ENCODE data around the gene MMRN1. TPM values are rescaled to one million over a fixed set of nuclear protein-coding genes. Genes with fewer than 3 reads are reported as not detected.

MMRN1 gene, protein sequence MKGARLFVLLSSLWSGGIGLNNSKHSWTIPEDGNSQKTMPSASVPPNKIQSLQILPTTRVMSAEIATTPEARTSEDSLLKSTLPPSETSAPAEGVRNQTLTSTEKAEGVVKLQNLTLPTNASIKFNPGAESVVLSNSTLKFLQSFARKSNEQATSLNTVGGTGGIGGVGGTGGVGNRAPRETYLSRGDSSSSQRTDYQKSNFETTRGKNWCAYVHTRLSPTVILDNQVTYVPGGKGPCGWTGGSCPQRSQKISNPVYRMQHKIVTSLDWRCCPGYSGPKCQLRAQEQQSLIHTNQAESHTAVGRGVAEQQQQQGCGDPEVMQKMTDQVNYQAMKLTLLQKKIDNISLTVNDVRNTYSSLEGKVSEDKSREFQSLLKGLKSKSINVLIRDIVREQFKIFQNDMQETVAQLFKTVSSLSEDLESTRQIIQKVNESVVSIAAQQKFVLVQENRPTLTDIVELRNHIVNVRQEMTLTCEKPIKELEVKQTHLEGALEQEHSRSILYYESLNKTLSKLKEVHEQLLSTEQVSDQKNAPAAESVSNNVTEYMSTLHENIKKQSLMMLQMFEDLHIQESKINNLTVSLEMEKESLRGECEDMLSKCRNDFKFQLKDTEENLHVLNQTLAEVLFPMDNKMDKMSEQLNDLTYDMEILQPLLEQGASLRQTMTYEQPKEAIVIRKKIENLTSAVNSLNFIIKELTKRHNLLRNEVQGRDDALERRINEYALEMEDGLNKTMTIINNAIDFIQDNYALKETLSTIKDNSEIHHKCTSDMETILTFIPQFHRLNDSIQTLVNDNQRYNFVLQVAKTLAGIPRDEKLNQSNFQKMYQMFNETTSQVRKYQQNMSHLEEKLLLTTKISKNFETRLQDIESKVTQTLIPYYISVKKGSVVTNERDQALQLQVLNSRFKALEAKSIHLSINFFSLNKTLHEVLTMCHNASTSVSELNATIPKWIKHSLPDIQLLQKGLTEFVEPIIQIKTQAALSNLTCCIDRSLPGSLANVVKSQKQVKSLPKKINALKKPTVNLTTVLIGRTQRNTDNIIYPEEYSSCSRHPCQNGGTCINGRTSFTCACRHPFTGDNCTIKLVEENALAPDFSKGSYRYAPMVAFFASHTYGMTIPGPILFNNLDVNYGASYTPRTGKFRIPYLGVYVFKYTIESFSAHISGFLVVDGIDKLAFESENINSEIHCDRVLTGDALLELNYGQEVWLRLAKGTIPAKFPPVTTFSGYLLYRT
- total RNA-seq: 100 to 1,000 TPM in 3 of 4 donors, 10 to 100 TPM in 1; 70.9 to 266 (median 156) TPM

- peak within 1 kb of the TSS; percentile 4 to 42 for H3K27ac ChIP-seq
- TF ChIP-seq, protein P1, sequence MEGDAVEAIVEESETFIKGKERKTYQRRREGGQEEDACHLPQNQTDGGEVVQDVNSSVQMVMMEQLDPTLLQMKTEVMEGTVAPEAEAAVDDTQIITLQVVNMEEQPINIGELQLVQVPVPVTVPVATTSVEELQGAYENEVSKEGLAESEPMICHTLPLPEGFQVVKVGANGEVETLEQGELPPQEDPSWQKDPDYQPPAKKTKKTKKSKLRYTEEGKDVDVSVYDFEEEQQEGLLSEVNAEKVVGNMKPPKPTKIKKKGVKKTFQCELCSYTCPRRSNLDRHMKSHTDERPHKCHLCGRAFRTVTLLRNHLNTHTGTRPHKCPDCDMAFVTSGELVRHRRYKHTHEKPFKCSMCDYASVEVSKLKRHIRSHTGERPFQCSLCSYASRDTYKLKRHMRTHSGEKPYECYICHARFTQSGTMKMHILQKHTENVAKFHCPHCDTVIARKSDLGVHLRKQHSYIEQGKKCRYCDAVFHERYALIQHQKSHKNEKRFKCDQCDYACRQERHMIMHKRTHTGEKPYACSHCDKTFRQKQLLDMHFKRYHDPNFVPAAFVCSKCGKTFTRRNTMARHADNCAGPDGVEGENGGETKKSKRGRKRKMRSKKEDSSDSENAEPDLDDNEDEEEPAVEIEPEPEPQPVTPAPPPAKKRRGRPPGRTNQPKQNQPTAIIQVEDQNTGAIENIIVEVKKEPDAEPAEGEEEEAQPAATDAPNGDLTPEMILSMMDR (IDR thresholded peaks at IDR 0.05): no peak
- TF ChIP-seq POLR2A (IDR thresholded peaks at IDR 0.05): peak in 1 of 2 donors; percentile 55
- H3K4me3 ChIP-seq: no peak within 1 kb of the TSS
- H3K27me3 ChIP-seq: peaks cover 0 to 3% of the 10 kb centered on the region in 2 donors
- no peaks in the 10 kb centered on the region for H3K9me3 ChIP-seq
- no peaks in the 10 kb centered on the region for H3K36me3 ChIP-seq
- intact Hi-C loops (cut with DNase I; ENCODE audit: low total_unique reads): no loop called here
- DNase-seq: no peak
- H3K4me1 ChIP-seq: no peaks in the 10 kb centered on the region
Observed at GRCh38 chr4:89894649-89895550, at the start of gene MMRN1. MMRN1 (plus strand) TSS chr4:89894854; CDS start chr4:89894972, 118 bp downstream.

DNA sequence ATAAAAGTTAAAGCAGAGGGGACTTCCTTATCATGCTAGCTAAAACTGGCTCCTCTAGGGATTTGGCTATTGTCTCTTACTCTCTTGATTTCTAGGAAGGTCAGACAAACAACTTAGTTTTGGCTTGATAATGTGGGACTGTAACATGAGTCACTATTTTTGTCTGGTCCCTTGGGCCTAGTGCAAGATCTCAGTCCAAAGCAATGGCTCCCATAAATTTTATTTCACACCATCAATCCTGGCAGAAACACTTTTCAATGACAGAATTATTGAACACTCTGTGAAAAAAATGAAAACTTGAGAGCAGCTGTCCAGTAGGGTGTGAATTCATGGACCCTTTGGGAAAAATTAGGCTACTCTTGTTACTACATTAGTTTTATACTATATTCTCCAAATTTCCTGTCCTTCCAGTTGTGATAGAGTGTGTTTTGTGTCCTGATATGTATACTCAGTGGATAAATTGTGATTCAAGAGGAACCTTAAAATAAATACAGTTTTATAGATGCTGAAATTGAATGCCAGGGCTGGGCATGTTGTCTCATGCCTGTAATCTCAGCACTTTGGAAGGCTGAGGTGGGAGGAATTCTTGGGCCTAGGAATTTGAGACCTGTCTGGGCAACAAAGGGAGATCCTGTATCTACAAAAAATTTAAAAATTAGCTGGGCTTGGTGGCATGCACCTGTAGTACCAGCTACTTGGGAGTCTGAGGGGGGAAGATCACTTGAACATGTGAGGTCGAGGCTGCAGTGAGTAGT, 46.9 kb upstream of the MMRN1 start:
- H3K4me1 ChIP-seq: no peaks in the 10 kb centered on the region
- H3K27me3 ChIP-seq: no peaks in the 10 kb centered on the region
- H3K27ac ChIP-seq: no peak overlapping the region
- intact Hi-C loops (cut with DNase I; ENCODE audit: low total_unique reads): no loop called here
- DNase-seq: no peak
- H3K36me3 ChIP-seq: no peaks in the 10 kb centered on the region
- no peak overlapping the region for H3K4me3 ChIP-seq
- TF ChIP-seq, protein P1 (IDR thresholded peaks at IDR 0.05): no peak
- TF ChIP-seq POLR2A (IDR thresholded peaks at IDR 0.05): no peak
- no peaks in the 10 kb centered on the region for H3K9me3 ChIP-seq

- Histone ChIP-seq H3K27ac (no peak overlapping the region), H3K4me1 (no peaks in the 10 kb centered on the region), H3K4me3 (no peak overlapping the region), H3K36me3 (no peaks in the 10 kb centered on the region), H3K9me3 (no peaks in the 10 kb centered on the region), H3K27me3 (no peaks in the 10 kb centered on the region)
- intact Hi-C loops (cut with DNase I; ENCODE audit: low total_unique reads): no loop called here
- no peak for DNase-seq
- TF ChIP-seq POLR2A (IDR thresholded peaks at IDR 0.05): no peak
- TF ChIP-seq, protein P1 (IDR thresholded peaks at IDR 0.05): no peak
Observed at GRCh38 chr4:89855236-89855635, 39.4 kb upstream of the MMRN1 start.

DNA sequence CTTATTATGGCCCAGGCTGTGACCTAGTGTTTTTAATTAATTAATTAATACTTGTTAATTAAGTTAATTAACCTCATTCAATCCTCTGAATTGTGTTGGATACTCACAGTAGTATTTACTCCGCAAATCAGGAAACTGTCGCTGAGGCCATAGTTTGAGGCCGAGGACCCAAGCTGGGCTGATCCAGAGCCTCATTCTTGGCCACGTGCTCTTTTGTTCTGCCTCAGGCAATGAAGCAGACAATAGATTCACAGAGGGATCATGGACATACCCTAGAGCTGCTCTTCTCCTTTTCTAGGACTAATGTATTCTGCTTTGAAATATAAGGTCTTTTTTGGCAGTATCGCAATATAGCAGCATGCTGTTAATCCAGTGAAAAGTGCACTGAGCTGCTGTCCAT, 33.7 kb upstream of the MMRN1 start:
- H3K4me3 ChIP-seq: no peak overlapping the region
- H3K27me3 ChIP-seq: no peaks in the 10 kb centered on the region
- DNase-seq: no peak
- no peak overlapping the region for H3K27ac ChIP-seq
- H3K36me3 ChIP-seq: no peaks in the 10 kb centered on the region
- no peaks in the 10 kb centered on the region for H3K9me3 ChIP-seq
- no peaks in the 10 kb centered on the region for H3K4me1 ChIP-seq
- no peak for TF ChIP-seq POLR2A (IDR thresholded peaks at IDR 0.05)
- TF ChIP-seq, protein P1 (IDR thresholded peaks at IDR 0.05): no peak
- intact Hi-C loops (cut with DNase I; ENCODE audit: low total_unique reads): no loop called here

Data from uterus (tissue), 4 donors.